Hematopoietic multipotent progenitor cell treated with erythropoietin and hydrocortisone succinate and interleukin-3 and kit ligand, for 15 days (in vitro differentiated cells): Measurements from ENCODE around the gene PRR33.
"Not testable (repeated sequence)": the region's sequence is repeated elsewhere in the genome, so short reads cannot be mapped to it uniquely, and the experiment has no call there.

ENCODE experiments used
- DNase-seq: peaks from one replicate; pipeline ENCODE4 v3.0.0-alpha.2; 2015; ENCODE audit warnings: low spot score

Gene PRR33

DNA sequence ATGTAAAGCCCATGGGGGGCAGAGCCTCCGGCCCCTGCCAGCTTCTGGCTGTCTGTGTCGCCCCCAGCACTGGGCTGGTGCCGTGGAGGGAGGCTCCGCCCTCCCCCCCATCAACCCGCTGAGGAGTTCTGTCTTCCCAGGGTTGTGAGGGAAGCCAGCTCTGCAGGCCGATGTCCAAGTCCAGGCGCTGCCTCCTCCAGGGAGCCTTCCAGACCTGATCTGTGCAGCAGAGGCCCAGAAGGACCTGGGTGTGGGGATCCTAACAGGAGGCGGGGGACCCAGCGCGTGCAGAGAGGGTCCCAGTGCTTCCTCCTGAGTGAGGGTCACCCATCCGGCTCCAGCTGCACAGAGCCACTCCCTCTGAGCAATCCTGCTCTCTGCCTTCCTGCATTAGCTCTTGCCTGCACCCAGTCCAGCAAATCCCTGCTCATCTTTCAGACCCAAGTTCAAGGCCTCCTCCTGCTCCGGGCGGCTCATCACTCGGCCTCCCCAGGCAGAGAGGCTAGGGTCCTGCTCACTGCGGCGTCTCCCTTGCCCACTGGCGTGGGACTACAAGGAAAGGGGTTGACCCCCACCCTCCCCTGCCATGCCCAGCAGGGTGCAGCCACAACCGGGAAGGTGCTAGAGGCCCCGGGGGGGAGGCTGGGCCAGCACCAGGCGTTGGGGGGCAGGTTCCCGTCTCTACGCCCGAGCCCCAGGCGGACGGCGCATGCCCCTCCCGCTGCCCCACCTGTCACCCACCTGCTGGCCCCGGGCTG is 16.4 kb downstream of the PRR33 start:
- no peak for DNase-seq

DNA sequence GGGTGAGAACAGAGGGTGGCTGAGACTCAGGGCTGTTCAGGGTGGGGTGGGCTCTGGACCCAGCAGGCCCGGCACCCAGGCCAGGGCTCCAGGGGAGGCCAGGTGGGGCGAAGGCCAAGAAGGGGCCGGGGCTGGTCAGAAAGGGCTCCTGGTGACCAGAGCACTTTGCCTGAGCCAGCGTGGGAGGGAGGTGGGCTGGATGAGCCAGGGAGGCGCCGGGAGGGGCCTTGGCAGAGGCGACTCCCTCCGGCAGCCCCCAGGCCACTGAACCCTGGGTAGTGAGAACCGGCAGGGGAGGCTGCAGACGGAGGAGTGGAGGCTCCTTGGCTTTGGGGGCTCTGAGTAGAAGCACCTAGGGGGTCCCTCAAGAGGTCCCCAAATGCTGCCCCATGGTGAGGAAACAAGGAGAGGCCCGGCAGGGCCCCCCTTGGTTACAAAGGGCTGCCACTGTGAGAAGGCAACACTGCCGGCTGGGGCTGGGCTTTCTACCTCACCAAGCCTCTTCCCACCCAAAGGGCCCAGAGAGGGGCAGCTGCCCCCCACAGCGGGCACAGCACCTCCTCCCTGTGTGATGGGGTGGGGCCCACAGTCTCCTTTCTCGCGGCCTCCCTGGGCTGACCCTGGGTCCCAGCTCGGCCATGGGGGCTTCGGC is 17.1 kb downstream of the PRR33 start:
- DNase-seq, result not testable (repeated sequence)

DNA sequence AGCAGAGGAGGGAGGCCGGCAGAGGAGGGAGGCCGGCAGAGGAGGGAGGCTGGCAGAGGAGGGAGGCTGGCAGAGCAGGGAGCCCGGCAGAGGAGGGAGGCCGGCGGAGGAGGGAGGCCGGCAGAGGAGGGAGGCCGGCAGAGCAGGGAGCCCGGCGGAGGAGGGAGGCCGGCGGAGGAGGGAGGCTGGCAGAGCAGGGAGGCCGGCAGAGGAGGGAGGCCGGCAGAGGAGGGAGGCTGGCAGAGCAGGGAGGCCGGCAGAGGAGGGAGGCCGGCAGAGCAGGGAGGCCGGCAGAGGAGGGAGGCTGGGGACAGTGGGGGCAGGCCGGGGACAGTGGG is 17.9 kb downstream of the PRR33 start:
- not testable (repeated sequence) for DNase-seq

DNA sequence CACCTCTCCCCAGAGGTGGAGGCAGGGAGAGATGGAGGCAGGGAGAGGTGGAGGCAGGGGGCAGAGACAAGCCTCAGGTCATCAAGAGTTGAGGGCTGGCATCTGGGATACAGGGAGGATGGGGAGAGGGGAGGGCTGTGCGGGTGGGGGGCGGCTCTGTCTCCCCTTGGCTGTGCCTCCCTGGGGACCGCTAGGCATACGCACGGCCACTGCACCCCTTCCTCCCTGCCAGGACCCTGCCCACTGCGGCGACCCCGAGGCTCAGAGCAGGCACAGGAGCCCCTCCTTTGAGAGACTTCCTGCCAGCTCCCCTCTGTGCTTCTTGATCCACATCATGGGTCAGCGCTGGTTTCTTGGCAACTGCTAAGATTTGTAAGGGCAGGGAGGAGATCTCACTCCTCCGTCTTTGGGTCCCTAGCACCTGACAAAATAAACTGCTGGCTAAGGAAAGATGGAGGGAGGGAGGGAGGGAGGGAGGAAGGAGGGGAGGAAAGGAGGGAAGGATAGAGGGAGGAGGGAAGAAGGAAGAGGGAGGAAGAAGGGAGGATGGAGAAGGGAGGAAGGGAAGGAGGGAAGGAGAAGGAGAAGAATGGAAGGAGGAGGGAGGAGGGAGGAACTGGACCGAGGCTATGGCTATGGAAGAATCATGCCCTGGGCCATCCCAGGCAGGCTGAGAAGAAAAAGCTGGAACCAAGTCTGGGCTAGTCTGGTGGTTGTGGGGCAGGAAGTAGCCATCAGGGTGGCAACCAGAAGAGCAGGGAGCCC is 18.5 kb downstream of the PRR33 start:
- DNase-seq, result no peak

DNA sequence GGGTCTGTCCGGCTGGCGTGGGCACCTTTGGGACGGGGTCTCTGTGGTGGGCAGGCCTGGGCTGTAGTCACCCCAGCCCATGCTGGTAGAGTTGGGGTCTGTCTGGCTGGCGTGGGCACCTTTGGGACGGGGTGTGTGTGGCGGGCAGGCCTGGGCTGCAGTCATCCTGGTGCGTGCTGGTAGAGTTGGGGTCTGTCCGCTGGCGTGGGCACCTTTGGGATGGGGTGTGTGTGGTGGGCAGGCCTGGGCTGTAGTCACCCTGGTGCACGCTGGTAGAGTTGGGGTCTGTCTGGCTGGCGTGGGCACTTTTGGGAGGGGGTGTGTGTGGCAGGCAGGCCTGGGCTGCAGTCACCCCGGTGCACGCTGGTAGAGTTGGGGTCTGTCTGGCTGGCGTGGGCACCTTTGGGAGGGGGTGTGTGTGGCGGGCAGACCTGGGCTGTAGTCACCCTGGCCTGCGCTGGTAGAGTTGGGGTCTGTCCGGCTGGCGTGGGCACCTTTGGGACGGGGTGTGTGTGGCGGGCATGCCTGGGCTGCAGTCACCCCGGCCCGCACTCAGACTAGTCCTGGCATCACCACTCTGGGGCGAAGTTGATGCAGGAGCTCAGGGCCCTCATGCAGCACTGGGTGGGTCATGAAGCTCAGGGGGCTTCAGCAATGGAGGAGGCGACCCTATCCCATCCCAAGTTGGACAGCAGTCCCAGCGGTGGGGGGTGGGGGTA is 19.3 kb downstream of the PRR33 start:
- DNase-seq, result no peak

DNA sequence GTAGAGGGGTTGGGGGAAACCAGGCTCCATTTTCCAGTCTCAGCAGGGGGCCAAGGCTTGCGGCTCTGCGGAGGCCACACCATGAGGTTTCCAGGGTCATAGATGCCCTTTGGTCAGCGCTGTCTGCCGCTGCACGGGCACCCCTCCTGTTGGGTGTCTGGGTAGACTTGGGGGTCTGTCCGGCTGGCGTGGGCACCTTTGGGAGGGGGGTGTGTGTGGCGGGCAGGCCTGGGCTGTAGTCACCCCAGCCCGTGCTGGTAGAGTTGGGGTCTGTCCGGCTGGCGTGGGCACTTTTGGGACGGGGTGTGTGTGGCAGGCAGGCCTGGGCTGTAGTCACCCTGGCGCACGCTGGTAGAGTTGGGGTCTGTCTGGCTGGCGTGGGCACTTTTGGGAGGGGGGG is 20.2 kb downstream of the PRR33 start:
- no peak for DNase-seq

DNA sequence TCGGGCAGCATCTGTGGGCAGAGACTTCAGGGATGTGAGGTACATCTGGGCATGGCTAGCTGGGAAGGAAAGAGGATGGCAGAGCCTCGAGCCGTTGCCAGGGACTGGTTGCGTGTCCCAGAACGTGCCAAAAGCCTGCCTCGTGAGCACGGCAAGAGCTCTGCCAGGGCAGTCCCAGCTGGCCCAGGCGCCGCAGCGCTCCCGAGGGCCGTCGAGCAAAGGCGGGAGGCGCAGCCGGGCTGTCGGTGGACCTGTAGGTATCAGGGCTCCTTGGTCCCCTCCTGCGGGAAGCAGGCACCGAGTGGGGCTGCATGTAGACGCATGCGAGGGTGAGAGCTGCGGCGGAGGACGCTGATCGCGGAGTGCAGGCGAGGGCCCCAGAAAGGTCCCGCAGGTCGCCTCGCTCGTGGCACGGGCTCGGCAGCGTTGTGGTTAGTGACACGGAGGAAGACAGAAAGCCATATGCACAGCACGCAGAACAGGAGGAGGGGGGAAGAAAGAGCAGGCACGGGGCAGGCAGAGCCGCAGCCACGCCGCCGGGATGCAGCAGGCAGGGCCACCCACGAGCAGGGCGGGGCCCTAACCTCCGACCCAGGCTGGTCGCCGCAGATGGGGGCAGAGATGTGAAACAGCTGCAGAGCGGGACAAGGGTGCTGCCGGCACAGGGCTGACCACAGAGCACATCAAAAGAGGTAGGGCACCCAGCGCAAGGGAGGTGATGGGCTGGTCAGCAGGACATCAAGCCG is 20.8 kb downstream of the PRR33 start:
- DNase-seq, result no peak

DNA sequence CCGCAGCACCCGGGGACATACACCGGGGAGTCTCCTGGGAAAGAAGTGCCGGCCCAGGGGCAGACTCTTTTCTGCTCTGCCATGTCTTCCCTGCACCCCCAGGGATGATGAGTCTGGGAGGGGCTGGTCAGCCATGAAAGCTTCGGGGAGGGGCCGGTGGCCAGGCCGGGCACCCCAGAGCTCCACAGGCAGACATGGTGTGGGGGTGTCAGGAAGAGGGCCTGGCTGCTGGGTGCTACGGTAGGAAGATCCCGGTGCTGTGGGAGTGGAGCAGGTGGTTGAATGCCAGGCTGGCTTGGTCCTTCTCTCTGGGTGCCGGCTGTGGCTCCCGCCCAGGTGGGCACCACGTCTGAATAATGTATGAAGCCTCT is 21.4 kb downstream of the PRR33 start:
- DNase-seq, result no peak

DNA sequence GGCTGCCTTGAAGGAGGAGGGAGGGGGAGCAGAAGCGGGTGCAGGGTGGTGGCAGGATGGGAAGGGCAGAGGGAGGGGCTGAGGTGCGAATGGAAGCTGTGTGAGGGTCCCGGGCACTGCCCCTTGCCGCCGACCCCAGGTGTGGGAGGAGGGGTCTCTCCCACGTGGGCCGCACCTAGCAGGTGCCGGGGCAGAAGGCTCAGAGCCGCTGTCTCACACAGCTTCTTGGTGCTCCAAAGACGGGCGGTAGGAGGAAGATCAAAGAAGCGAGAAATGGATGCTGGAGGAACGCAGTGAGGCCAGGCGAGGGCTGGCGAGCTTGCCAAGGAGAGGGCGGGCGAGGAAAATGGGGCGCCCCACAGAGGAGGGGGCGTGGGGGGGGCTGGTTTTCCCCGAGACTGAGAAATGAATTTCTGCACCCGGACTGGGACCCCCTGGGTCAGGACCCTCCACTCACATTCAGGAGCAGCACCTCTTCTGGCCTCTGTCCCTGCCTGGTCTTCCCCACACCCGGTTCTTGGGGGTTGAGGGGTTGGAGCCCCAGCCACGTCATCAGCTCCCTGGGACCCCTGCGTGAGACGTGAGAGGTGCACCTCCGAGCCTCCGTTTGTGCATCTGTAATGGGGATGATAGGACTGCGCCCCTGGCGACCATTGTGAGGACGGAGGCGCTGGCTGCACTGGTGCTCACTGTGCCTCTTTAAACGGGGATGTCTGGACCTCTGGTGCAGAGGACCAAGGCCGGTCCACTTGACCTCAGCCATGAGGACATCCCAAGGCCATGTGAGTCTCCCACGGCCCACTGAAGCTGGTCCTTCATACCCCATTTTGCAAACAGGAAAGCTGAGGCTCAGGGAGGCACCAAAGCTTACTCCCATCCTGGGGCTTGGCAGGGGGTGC is 22.0 kb downstream of the PRR33 start:
- DNase-seq, result no peak

DNA sequence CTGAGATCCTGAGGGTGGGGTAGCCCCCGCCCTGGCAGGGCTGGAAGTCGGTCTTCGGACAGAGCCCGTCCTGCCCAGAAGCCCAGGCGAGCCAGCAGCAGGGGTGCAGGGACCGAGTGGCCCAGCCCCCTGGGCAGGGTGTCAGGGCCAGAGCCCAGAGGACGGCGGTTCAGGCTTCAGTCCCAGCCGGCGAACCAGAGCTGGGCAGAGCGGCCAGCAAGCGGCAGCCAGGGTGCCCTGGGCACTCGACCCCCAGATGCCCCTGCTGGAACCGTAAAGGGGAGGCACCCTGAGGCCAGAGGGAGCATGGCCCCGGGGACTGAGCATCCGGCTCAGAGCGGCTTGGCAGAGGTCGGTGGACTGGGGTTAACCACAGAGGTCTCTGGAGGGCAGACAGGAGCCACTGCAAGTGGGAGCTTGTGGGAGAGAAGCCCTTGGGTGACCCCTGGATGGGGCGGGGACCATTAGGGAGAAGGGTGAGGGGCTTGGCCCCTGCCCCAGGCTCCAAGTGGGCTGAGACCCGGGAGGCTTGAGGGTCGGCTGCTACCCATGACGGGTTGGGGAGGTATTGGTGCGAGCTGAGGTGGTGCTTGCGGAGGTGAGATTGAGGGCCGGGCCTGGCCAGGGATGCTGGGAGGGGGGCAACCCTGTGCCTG is 22.9 kb downstream of the PRR33 start:
- no peak for DNase-seq

DNA sequence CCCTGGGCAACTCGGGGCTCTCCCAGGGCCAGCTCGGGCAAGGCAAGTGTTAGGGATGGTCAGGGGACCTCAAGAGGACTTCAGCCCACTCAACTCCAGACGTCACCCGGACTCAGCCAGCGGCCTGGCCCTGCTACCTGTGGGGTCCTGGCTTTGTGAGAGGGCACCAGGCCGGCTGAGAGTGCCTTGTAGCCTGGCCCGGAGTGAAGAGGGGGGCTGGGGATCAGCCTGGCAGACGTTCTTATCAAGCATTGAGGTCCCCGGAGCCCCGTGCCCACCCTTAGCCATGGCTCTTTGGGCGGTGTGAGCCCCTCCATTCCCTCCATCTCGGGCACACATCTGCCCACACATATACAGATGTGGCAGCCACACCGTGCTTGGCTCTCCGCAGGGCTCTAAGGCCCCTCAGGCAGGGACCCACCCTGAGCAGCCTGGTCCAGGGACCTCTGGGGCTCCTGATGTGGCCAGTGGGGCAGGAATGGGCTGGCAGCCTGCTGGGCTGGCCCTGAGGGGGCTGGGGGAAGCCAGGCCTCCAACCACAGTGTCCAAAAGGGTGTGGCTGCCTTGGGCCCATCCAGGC is 23.5 kb downstream of the PRR33 start:
- no peak for DNase-seq

DNA sequence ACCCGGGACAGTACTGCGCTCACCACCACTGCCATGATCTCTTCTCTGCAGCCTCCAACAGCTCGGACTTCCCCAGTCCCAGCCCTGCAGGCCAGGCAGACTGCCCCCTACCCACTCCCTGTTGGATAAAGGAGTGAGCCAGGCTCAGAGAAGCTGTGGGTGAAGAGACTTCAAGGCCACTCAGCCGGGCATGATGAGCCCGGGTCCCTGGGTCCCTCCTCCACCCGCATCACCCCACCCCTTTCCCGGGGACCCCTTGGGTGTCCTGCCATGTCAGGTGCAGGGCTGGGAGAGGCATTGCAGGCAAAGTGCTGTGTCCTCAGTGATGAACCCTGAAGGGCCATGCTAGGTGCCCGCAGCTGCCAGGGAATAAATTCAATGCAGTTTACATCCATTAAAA is 24.3 kb downstream of the PRR33 start:
- no peak for DNase-seq

DNA sequence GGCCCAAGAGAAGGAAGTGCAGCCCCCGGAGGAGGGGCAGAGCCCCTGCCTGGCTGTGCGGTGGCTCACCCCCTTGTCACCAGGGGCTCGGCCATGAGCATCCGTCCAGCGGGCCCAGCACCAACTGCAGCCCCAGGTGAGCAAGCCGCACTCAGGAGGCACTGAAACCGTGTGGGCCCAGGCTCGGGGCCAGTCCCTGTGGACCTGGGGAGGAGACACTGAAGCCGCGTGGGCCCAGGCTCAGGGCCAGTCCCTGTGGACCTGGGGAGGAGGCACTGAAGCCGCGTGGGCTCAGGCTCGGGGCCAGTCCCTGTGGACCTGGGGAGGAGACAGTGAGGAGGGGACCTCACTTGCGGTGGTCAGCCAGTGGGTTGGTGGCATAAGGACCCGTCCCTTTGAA is 24.9 kb downstream of the PRR33 start:
- DNase-seq, result no peak

DNA sequence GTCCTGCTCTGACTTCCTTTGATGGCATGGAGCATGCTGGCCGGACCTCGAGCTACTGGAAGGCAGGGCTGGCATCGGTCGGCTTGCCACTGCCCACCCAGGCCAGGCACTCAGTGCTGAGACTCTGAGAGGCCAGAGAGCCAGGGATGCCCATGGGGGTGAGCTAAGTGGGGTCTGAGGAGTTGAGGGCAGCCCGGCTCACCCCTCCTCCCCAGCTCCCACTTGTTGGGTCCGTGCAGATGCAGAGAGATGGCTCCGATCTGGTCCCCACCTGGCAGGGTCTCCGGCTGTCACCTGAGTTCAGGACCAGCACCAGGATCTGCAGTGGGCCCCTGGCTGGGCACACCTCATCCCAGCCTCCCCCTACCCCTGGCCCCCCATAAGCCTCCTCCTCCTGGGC is 25.5 kb downstream of the PRR33 start:
- DNase-seq, result no peak

DNA sequence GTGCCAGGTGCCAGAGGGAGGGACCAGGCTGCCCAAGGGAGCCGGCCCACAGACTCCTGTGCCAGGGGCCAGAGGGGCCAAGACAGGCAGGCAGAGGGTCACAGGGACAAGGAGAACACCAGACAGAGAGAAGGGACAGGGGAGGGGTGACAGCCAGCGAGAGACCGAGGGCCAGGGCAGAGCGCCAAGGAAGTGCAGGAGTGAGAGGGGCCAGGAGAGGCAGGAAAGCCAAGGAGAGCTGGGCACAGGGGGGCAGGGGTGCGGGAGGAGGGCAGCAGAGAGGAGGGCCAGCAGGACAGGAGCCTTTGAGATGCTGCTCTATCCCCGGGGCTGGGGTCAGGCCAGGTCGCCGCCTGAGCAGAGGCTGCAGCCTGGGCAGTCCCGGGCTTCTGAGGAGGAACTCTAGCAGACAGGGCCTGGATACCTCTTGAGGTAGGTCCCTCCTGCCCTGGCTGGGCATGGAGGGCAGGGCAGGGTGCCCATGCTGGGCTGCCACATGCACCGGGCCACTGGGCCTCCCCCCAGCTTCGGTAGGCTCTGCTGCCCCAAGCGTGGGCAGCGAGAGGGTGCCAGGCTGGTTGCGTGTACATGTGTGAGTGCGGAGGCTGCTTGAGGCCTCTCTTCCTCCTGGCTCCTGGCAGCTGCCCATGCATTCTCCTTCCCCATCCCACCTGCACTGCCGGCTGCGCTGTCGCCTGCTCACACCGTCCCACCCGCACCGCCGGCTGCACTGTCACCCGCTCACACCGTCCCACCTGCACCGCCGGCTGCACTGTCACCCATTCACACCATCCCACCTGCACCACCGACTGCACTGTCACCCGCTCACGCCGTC is 26.6 kb downstream of the PRR33 start:
- no peak for DNase-seq

DNA sequence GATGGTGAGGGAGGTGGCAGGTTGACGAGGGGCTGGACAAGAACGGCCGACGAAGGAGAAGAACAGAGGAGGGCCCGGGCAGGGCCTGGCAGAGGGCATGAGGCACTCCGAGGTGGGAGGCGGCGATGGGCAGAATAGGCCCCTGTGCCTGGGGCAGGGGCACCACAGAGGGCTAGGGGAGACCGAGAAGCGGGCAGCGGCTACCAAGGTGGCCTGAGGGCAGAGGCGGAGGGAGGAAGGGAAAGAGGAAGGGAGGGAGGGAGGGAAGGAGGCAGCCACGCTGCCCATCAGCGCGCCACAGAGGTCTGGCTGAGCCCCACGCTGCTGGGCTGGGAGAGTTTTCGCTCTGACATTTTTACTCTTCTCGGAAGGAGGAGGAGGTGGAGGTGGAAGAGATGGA is 27.5 kb downstream of the PRR33 start:
- DNase-seq, result no peak

DNA sequence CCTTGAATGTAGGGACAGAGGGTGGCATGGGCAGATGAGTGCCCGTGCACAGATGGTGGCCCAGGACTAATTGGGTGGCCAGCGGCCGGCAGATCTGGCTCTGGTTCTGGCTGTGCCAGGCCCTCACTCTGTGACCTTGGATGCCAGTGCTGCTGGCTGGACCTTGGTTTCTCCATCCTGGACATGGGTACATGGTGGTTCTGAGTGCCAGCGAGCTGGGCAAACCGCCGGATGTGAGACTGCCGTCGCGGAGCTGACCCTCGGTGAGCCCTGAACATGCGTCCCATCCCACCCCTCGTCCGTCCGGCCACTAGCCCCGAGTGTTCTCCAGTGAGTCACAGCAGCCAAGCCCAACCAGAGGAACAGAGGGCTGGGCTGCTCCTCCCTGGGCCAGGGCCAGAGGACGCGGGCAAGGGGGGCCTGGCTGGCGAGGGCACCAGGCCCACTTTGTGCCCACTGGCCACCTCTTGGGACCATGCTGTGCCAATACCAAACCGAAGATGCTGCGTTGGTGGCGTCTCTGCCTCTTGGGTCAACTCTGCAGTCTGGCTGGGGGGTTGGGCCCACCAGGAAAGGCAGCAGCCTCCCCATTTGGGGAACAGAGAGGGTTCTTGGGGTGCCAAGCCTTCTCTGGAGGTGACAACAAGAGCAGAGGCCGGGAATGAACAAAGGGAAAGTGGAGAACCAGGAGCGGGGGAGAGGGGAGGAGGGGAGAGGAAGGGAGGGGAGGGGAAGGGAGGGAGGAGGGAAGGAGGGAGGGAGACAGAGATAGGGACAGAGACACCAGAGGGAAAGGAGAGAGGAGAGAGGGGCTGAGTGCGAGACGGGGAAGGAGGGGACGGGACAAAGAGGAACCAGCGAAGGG is 28.1 kb downstream of the PRR33 start:
- DNase-seq, result peak; percentile 38
